ENCODE measurements around the gene LAGE3. TPM values are rescaled to one million over a fixed set of nuclear protein-coding genes. Genes with fewer than 3 reads are reported as not detected.

LAGE3 gene
- total RNA-seq, 2 experiments from 2014 or later: 34.7 to 43.0 TPM

- no peaks in the 10 kb centered on the region for H3K9me3 Mint-ChIP-seq (ENCODE audit: low read depth)
- no peak for ATAC-seq
- H3K27me3 Mint-ChIP-seq: no peaks in the 10 kb centered on the region
- no peaks in the 10 kb centered on the region for H3K4me1 Mint-ChIP-seq
- H3K4me3 Mint-ChIP-seq: no peak overlapping the region
- ChIA-PET CTCF (no interaction called here), POLR2A (no interaction called here)
- intact Hi-C loops (cut with DNase I, micrococcal nuclease): no loop called here
- no peaks in the 10 kb centered on the region for H3K36me3 Mint-ChIP-seq (ENCODE audit: low read depth)
- DNase-seq: no peak
- H3K27ac Mint-ChIP-seq: no peak overlapping the region
Observed at GRCh38 chrX:154464806-154465365, 14.2 kb downstream of the LAGE3 start.

- H3K4me1 Mint-ChIP-seq: no peaks in the 10 kb centered on the region
- no peak overlapping the region for H3K27ac Mint-ChIP-seq
- H3K4me3 Mint-ChIP-seq: no peak overlapping the region
- no peaks in the 10 kb centered on the region for H3K36me3 Mint-ChIP-seq (ENCODE audit: low read depth)
- intact Hi-C loops (cut with DNase I, micrococcal nuclease): no loop called here
- ChIA-PET POLR2A (no interaction called here), CTCF (no interaction called here)
- ATAC-seq: no peak
- no peaks in the 10 kb centered on the region for H3K9me3 Mint-ChIP-seq (ENCODE audit: low read depth)
- DNase-seq: no peak
- H3K27me3 Mint-ChIP-seq: no peaks in the 10 kb centered on the region
Observed at GRCh38 chrX:154463611-154464220, 15.4 kb downstream of the LAGE3 start.

GRCh38 chrX:154462396-154462795 lies 16.7 kb downstream of the LAGE3 start:
- ChIA-PET CTCF (interaction anchor here (0.8 kb wide), 1 partner anchor 27 kb away, joined by 3 read pairs; no protein-coding TSS in a partner anchor), POLR2A (no interaction called here)
- Mint-ChIP-seq H3K27me3 (no peaks in the 10 kb centered on the region), H3K9me3 (ENCODE audit: low read depth) (no peaks in the 10 kb centered on the region), H3K27ac (no peak overlapping the region), H3K4me1 (peaks cover 2% of the 10 kb centered on the region), H3K36me3 (ENCODE audit: low read depth) (no peaks in the 10 kb centered on the region), H3K4me3 (no peak overlapping the region)
- intact Hi-C loops (cut with DNase I, micrococcal nuclease): no loop called here
- no peak for ATAC-seq
- DNase-seq: no peak

- Mint-ChIP-seq H3K27me3 (no peaks in the 10 kb centered on the region), H3K9me3 (ENCODE audit: low read depth) (no peaks in the 10 kb centered on the region), H3K4me1 (peaks cover 5% of the 10 kb centered on the region), H3K4me3 (no peak overlapping the region), H3K36me3 (ENCODE audit: low read depth) (no peaks in the 10 kb centered on the region), H3K27ac (no peak overlapping the region)
- intact Hi-C loops (cut with DNase I, micrococcal nuclease): no loop called here
- no peak for DNase-seq
- ATAC-seq: no peak
- CTCF ChIA-PET: interaction anchor here (1.0 to 1.1 kb wide), 2 partner anchors 18 to 39 kb away, joined by 3 to 4 read pairs; no protein-coding TSS in a partner anchor
- POLR2A ChIA-PET: interaction anchor here (0.5 kb wide), 1 partner anchor 396 kb away, joined by 3 read pairs; no protein-coding TSS in a partner anchor
Observed at GRCh38 chrX:154460326-154460725, 18.8 kb downstream of the LAGE3 start.

- H3K27me3 Mint-ChIP-seq: no peaks in the 10 kb centered on the region
- no peaks in the 10 kb centered on the region for H3K36me3 Mint-ChIP-seq (ENCODE audit: low read depth)
- DNase-seq: no peak
- ChIA-PET POLR2A (no interaction called here), CTCF (interaction anchor here (1.1 kb wide), 1 partner anchor 40 kb away, joined by 4 read pairs; no protein-coding TSS in a partner anchor)
- H3K9me3 Mint-ChIP-seq (ENCODE audit: low read depth): no peaks in the 10 kb centered on the region
- no peak overlapping the region for H3K4me3 Mint-ChIP-seq
- no peak for ATAC-seq
- no peak overlapping the region for H3K27ac Mint-ChIP-seq
- peaks cover 5% of the 10 kb centered on the region for H3K4me1 Mint-ChIP-seq
- intact Hi-C loops (cut with DNase I, micrococcal nuclease): loop anchor here in 1 of 2 experiments (2.0 to 5.0 kb wide), 2 partner anchors 23 to 48 kb away; partner anchors contain the start of genes GDI1 and TAFAZZIN
Observed at GRCh38 chrX:154459832-154460231, 19.2 kb downstream of the LAGE3 start.

- Mint-ChIP-seq H3K9me3 (ENCODE audit: low read depth) (no peaks in the 10 kb centered on the region), H3K27me3 (no peaks in the 10 kb centered on the region), H3K4me3 (peak overlapping the region; percentile 75), H3K4me1 (peaks cover 5% of the 10 kb centered on the region), H3K27ac (peak overlapping the region; percentile 19), H3K36me3 (ENCODE audit: low read depth) (peaks cover 2% of the 10 kb centered on the region)
- intact Hi-C loops (cut with DNase I, micrococcal nuclease): loop anchor here in 1 of 2 experiments (1.0 to 5.0 kb wide), 3 partner anchors 22 to 47 kb away; partner anchors contain the start of genes GDI1, SLC10A3 and TAFAZZIN
- CTCF ChIA-PET: interaction anchor here (0.7 to 0.8 kb wide), 4 partner anchors 16 to 75 kb away, joined by 3 to 4 read pairs (median 3); partner anchors contain the start of gene FAM50A
- ATAC-seq (peak; percentile 67), DNase-seq (peak; percentile 38)
- POLR2A ChIA-PET: no interaction called here
Observed at GRCh38 chrX:154458954-154459778, 19.9 kb downstream of the LAGE3 start.

DNA sequence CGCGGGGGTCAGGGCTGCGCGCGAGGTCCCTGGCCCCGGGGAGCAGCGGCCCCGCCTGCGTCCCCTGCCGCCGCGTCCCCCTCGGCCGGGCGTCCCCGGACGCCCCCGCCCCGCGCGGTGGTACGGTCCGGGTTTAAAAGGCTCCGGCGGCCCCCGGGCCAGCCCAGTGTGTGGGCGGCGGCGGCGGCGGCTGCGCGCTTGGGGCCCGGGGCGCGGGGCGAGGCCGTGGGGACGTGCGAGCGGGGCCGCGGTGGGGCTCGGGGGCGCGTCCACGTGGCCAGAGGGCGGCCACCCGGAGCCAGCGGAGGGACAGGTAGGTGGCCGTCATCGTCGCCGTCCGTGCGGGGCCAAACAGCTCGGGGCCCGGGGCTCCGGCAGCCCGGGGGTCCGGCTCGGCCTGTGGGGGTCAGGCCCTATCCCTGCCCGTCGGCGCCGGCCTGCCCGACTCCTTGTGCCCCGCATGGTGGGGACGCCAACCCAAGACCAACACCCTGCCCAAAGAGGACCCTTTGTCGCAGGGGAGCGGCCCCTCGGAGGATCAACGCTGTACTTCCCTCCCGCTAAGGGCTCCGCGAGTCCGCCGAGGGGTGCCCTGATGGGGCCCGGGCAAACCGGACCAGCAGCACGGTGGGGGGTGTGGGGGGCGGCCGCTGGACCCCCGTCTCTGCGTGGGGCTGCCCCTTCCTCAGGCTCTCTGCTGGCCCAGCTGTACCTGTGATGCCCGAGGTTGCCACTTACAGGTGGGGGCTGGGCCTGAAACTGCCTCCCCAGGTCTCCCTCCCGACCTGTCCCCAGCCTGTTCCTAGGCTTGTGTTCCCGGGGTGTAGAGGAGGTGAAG lies 20.7 kb downstream of the LAGE3 start, which contains the start of gene PLXNA3:
Gene PLXNA3 (plus strand): TSS at position 166 of the 838 bp plus-strand sequence. CDS start 1,903 bp downstream, outside the sequence.
- Mint-ChIP-seq H3K27me3 (no peaks in the 10 kb centered on the region), H3K9me3 (ENCODE audit: low read depth) (no peaks in the 10 kb centered on the region), H3K4me1 (peaks cover 5% of the 10 kb centered on the region), H3K36me3 (ENCODE audit: low read depth) (peaks cover 2% of the 10 kb centered on the region), H3K27ac (peak within 1 kb of the TSS; percentile 91), H3K4me3 (peak within 1 kb of the TSS; percentile 88)
- peak; percentile 54 for ATAC-seq
- peak; percentile 66 for DNase-seq
- intact Hi-C loops (cut with DNase I, micrococcal nuclease): loop anchor here in 1 of 2 experiments (1.0 to 5.0 kb wide), 3 partner anchors 22 to 46 kb away; partner anchors contain the start of genes GDI1, SLC10A3 and TAFAZZIN
- ChIA-PET POLR2A (no interaction called here), CTCF (interaction anchor here (0.7 to 0.8 kb wide), 3 partner anchors 15 to 76 kb away, joined by 3 to 4 read pairs (median 3); partner anchors contain the start of gene FAM50A)

- Mint-ChIP-seq H3K27me3 (no peaks in the 10 kb centered on the region), H3K27ac (peak overlapping the region; percentile 91), H3K4me3 (peak overlapping the region; percentile 88), H3K36me3 (ENCODE audit: low read depth) (peaks cover 3% of the 10 kb centered on the region), H3K4me1 (peaks cover 5% of the 10 kb centered on the region), H3K9me3 (ENCODE audit: low read depth) (no peaks in the 10 kb centered on the region)
- ATAC-seq (peak; percentile 68), DNase-seq (peak; percentile 59)
- ChIA-PET CTCF (interaction anchor here (1.1 kb wide), 1 partner anchor 291 kb away, joined by 7 read pairs; no protein-coding TSS in a partner anchor), POLR2A (no interaction called here)
- intact Hi-C loops (cut with DNase I, micrococcal nuclease): loop anchor here in 1 of 2 experiments (1.0 to 5.0 kb wide), 4 partner anchors 21 to 59 kb away; partner anchors contain the start of genes FAM3A, GDI1, SLC10A3 and TAFAZZIN
Observed at GRCh38 chrX:154457491-154458115, 21.5 kb downstream of the LAGE3 start.

DNA sequence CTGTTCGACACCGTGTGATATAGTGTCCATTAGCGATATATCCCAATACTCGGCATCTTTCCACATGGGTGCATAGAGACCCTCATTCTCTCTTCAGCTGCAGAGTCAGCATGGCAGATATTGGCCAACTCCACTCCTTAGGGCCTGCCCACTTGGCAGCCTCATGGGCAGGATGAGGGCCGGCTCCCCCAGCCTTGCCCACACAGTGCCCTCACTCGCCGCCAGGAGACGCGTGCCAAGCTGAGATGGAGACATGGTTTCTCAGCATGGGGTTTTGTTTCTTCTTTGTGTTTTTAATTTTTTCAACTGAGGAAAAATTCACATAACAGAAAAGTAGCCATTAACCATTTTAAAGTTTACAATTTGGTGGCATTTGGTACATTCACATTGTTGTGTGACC lies 26.3 kb downstream of the LAGE3 start:
- Mint-ChIP-seq H3K9me3 (ENCODE audit: low read depth) (no peaks in the 10 kb centered on the region), H3K27ac (no peak overlapping the region), H3K4me1 (peaks cover 5% of the 10 kb centered on the region), H3K4me3 (no peak overlapping the region), H3K27me3 (no peaks in the 10 kb centered on the region), H3K36me3 (ENCODE audit: low read depth) (peaks cover 7% of the 10 kb centered on the region)
- no peak for ATAC-seq
- no peak for DNase-seq
- ChIA-PET CTCF (no interaction called here), POLR2A (no interaction called here)
- intact Hi-C loops (cut with DNase I, micrococcal nuclease): no loop called here

GRCh38 chrX:154450312-154450711 lies 28.8 kb downstream of the LAGE3 start:
- DNase-seq (no peak), ATAC-seq (no peak)
- Mint-ChIP-seq H3K9me3 (ENCODE audit: low read depth) (no peaks in the 10 kb centered on the region), H3K27ac (no peak overlapping the region), H3K27me3 (no peaks in the 10 kb centered on the region), H3K4me1 (peaks cover 9% of the 10 kb centered on the region), H3K36me3 (ENCODE audit: low read depth) (peaks cover 13% of the 10 kb centered on the region), H3K4me3 (no peak overlapping the region)
- POLR2A ChIA-PET: interaction anchor here (0.6 kb wide), 1 partner anchor 80 kb away, joined by 3 read pairs; no protein-coding TSS in a partner anchor
- CTCF ChIA-PET: no interaction called here
- intact Hi-C loops (cut with DNase I, micrococcal nuclease): no loop called here

All from activated CD4-positive, alpha-beta T cell treated with anti-CD3 and anti-CD28 coated beads for 36 hours (primary cell).